GM19099 (cell line): ENCODE measurements around the gene JPT2.

ENCODE experiments used
- POLR2A ChIP-seq: IDR thresholded peaks from 3 replicates; pipeline ENCODE4 v1.6.1; 2011; ENCODE audit warnings: low read depth; ENCODE audit not compliant: insufficient read length; ENCODE audit errors: extremely low read depth

JPT2 gene

GRCh38 chr16:1661826-1662225, 16.3 kb upstream of the JPT2 start:
- no peak for TF ChIP-seq POLR2A

- TF ChIP-seq POLR2A: no peak
Observed at GRCh38 chr16:1662543-1662942, 15.5 kb upstream of the JPT2 start.

- no peak for TF ChIP-seq POLR2A
Observed at GRCh38 chr16:1665829-1666228, 12.2 kb upstream of the JPT2 start.

GRCh38 chr16:1666316-1666715, 11.8 kb upstream of the JPT2 start:
- TF ChIP-seq POLR2A: no peak

GRCh38 chr16:1667271-1667670, 10.8 kb upstream of the JPT2 start:
- no peak for TF ChIP-seq POLR2A

DNA sequence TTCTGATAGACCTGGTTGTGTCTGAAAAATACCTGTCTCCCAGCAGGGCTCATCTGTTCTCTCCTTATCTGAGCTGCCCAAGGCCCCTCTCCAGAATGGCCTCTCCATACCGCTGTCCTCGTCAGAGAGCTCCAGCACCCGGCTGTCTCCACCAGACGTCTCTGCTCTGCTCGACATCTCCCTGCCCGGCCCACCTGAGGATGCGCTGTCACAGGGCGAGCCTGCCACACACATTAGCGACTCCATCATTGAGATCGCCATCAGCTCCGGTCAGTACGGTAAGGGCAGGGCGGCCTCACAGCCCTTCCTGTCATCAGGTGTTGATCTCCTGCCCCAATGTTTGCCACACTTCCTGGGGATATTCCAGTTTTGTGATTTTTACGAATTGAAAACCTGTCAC, 10.2 kb upstream of the JPT2 start:
- TF ChIP-seq POLR2A: no peak

DNA sequence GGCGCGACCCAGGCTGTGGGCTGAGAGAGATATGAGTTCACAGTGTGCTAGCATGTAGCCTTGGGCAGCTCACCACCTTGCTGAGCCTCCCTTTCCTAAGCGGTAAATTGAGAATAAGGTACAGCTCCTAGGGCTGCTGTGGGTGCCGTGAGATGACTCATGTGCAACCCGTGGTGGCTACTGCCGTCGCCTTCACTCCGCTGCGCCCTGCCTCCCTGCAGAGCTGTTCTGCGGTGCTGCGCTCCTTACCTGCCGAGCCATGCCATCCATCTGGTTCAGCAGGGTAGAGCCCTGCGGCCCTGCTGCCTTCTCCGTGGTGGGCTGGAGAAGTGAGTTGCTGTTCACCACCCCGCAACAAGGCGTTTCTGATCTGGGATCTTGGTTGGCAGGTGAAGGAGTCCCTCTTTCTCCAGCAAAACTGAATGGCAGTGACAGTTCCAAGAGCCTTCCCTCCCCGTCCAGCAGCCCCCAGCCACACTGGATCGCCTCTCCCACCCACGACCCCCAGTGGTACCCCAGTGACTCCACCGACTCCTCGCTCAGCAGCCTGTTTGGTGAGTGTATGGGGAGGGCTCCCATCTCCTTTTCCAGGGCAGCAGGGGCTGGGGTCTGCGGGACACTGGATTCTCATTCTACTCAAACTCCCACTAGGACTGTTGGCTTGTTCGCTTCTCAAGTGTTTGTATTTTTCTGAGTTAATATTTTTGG, 9.3 kb upstream of the JPT2 start:
- TF ChIP-seq POLR2A: no peak

DNA sequence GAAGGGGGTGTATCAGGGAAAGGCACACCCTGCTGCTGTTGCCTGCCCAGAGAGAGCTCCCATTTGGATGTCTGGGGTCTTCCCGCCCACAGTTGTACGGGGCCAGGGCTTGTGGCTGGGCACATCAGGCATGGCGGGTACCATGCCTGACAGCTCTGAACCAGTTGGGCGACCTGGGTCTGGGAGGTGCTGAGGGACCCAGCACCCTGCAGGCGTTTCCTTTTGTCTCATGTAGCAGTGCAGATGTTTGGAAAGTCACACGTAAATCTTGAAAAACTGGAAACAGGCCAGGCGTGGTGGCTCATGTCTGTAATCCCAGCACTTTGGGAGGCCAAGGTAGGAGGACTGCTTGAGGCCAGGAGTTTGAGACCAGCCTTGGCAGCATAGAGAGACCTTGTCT, 8.4 kb upstream of the JPT2 start:
- no peak for TF ChIP-seq POLR2A

- no peak for TF ChIP-seq POLR2A
Observed at GRCh38 chr16:1670371-1670770, 7.7 kb upstream of the JPT2 start.

DNA sequence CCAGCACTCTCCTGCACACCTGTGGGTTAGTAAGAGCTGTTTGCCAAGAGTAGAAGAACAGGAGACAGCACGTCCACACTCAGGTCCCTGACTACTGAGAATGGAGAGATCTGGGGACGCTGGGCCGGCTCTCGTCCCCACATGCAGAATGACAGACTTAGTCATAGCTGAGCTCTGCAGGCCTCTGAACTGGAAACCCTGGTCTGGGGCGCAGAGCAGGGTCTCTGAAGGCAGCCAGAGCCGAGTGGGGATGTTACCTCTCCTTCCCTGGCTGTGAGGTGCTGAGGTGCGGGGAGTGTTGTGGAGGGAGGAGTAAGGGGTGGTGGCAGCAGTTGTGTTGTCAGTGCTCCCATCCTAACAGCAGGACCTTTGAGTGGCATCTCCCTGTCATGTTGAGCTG, 7.2 kb upstream of the JPT2 start:
- TF ChIP-seq POLR2A: no peak

GRCh38 chr16:1673424-1674151, 4.5 kb upstream of the JPT2 start:
- no peak for TF ChIP-seq POLR2A

GRCh38 chr16:1674306-1674705, 3.8 kb upstream of the JPT2 start:
- TF ChIP-seq POLR2A: no peak

- TF ChIP-seq POLR2A: no peak
Observed at GRCh38 chr16:1674751-1675664, 3.1 kb upstream of the JPT2 start.

- no peak for TF ChIP-seq POLR2A
Observed at GRCh38 chr16:1676661-1677060, 1.4 kb upstream of the JPT2 start.

DNA sequence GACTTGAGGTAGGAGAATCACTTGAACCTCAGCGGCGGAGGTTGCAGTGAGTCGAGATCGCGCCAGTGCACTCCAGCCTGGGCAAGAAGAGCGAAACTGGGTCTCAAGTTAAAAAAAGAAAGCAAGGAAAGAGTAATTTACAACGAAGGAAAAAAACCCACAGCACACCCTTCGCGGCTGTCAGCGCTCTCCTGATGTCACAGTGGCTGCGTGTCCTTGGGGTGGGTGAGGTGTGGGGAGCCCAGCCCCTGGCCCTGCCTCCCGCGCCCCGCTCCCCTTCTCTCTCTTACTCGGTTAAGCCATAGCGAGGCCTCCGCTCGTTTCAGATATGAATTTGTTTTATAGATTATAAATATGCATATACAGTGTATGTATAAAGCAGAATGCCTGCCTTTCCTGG, 740 bp upstream of the JPT2 start:
- no peak for TF ChIP-seq POLR2A

DNA sequence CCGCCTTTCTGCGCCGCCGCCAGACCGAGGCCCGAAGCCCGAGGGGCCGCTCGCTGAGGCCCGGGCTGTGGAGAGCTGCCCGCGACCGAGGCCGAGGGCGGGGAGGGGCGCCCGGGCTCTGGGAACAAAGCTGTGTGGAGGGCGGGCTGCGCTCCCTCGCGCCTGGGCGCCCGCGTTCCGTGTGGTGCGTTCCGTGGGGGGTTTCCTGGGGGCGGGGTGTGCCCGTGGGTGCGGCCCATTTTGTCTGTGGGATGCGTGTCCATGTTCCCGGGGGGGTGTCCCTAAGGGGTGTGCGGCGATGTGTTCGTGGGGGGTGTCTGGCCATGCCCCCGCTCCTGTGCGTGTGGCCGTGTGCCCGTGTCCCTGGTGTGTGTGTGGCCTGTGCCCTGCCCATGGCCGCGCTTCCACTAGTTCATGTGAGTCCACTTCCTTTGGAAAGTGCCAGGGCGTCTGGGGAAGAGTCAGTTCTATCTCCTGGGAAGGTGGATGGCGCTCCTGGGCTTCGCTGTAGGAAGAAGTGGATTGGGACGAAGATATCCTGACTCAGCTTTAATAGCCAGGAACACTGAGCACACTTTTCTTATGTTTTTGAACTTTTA, 520 bp downstream of the JPT2 start:
- no peak for TF ChIP-seq POLR2A

DNA sequence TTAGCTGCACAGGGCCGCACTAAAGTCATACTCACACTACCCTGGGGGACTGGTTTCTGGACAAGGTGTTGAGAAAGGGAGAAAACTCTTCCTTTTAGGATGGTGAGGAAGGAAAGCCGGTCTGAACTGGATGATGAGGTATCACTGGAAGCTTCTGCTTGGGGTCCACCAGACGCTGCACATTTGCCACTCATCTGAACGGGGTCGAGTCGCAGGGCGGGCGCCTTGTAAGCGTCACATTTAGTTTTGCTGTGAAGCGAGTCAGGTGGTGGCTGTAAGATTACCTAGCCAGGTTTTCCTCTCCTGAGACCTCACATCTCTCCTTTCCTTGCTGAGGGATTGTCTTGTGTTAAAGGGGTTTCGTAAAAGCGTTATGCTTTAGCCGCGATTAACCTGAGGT, 2.3 kb downstream of the JPT2 start:
- no peak for TF ChIP-seq POLR2A
